ENCODE data around the gene LDLRAD4.

The LDLRAD4 gene

DNA sequence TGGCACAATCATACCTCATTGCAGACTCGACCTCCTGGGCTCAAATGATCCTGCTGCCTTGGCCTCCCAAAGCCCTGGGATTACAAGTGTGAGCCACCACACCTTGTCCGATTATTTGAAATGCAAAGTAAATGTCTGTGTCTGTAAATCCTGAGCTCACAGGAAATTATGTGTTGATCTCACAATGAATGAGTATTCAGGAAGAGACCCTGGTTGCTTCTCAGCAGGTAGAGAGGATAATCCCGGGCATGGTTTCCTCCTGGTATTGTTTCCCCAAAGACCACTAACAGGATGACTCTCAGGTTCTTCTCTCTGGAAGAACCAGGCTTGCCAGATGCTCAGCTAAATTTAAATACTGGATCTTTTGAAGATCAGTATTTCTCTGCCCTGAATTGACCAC, 147.6 kb downstream of the LDLRAD4 start:
- H3K27me3 Mint-ChIP-seq (ENCODE audit: low read depth) = peaks cover 12% of the 10 kb centered on the region
- TF ChIP-seq, protein P1, sequence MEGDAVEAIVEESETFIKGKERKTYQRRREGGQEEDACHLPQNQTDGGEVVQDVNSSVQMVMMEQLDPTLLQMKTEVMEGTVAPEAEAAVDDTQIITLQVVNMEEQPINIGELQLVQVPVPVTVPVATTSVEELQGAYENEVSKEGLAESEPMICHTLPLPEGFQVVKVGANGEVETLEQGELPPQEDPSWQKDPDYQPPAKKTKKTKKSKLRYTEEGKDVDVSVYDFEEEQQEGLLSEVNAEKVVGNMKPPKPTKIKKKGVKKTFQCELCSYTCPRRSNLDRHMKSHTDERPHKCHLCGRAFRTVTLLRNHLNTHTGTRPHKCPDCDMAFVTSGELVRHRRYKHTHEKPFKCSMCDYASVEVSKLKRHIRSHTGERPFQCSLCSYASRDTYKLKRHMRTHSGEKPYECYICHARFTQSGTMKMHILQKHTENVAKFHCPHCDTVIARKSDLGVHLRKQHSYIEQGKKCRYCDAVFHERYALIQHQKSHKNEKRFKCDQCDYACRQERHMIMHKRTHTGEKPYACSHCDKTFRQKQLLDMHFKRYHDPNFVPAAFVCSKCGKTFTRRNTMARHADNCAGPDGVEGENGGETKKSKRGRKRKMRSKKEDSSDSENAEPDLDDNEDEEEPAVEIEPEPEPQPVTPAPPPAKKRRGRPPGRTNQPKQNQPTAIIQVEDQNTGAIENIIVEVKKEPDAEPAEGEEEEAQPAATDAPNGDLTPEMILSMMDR (IDR thresholded peaks at IDR 0.05; ENCODE audit: unreplicated experiment in 3 of 3) = no peak
- no peaks in the 10 kb centered on the region for H3K9me3 Mint-ChIP-seq
- H3K4me3 Mint-ChIP-seq = no peak overlapping the region
- H3K4me1 Mint-ChIP-seq = no peaks in the 10 kb centered on the region
- H3K27ac Mint-ChIP-seq = no peak overlapping the region
- no peaks in the 10 kb centered on the region for H3K36me3 Mint-ChIP-seq (ENCODE audit: low read depth)

DNA sequence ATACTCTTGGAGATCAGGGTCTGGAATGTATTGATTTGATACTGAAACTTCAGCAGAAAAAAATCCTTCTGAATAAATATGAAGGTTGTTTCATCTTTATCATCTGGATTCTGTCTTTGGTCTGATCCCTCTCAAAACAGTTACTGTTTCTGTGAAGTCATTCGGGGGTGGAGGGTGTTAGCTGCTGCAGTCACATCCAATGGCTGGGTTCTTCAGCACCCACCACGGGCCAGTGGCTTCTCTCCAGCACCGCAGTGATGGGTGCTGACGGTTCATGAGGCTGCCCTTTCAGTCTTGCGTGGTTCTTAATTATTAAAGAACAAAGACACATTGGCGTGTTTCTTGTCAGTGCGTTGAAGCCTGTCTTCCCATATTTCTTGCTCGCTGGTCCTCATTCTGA, 148.0 kb downstream of the LDLRAD4 start:
- no peaks in the 10 kb centered on the region for H3K9me3 Mint-ChIP-seq

DNA sequence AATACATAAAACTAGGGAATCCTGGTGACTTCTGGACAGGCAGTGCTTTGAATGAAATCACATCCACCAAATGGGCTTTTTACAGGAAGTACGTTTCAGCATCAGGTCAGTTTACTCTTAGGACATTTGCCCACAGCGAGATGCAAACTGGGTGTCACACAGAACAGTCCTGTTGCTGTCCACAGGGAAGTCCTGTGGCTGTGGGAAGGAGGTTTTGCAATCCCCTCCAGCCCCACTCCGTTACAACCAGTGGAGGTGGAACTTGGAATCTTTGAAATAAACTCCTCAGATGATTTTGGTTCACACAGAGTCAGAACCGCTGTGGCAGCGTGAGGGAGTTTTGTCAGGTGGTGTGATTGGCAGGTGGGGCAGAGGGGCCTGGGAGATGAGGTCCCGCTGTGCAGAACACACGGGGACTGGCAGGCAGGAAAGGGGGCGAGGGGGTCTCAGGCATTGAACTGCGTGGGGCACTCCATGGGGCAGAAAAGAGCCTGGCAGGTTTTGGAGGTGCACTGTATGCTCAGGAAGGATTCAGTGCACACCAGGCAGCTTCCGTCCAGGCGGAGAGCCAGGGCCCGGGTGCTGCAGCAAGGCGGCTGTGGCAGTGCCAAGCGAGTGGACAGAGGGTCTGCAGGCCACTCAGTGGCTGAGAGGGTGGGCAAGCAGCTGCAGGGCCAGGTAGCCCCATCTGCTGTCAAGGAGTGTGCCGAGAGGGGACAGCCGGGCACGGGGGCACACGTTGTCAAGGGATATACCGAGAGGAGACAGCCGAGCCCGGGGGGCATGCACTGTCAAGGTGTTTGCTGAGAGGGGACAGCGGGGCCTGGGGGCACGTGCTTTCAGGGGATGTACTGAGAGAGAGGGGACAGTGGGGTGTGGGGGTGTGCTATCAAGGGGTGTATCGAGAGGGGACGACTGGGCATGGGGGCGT, 148.7 kb downstream of the LDLRAD4 start:
- no peaks in the 10 kb centered on the region for H3K9me3 Mint-ChIP-seq
- H3K4me3 Mint-ChIP-seq = no peak overlapping the region
- H3K4me1 Mint-ChIP-seq = peaks cover 4% of the 10 kb centered on the region
- no peak overlapping the region for H3K27ac Mint-ChIP-seq
- no peaks in the 10 kb centered on the region for H3K36me3 Mint-ChIP-seq (ENCODE audit: low read depth)
- TF ChIP-seq, protein P1 (IDR thresholded peaks at IDR 0.05; ENCODE audit: unreplicated experiment in 3 of 3) = no peak
- peaks cover 12% of the 10 kb centered on the region for H3K27me3 Mint-ChIP-seq (ENCODE audit: low read depth)

More for the DNA sequence above, 148.0 kb downstream of the LDLRAD4 start:
- no peak overlapping the region for H3K4me3 Mint-ChIP-seq
- H3K27ac Mint-ChIP-seq = no peak overlapping the region
- TF ChIP-seq, protein P1 (IDR thresholded peaks at IDR 0.05; ENCODE audit: unreplicated experiment in 3 of 3) = no peak
- peaks cover 12% of the 10 kb centered on the region for H3K27me3 Mint-ChIP-seq (ENCODE audit: low read depth)
- no peaks in the 10 kb centered on the region for H3K36me3 Mint-ChIP-seq (ENCODE audit: low read depth)
- H3K4me1 Mint-ChIP-seq = no peaks in the 10 kb centered on the region

DNA sequence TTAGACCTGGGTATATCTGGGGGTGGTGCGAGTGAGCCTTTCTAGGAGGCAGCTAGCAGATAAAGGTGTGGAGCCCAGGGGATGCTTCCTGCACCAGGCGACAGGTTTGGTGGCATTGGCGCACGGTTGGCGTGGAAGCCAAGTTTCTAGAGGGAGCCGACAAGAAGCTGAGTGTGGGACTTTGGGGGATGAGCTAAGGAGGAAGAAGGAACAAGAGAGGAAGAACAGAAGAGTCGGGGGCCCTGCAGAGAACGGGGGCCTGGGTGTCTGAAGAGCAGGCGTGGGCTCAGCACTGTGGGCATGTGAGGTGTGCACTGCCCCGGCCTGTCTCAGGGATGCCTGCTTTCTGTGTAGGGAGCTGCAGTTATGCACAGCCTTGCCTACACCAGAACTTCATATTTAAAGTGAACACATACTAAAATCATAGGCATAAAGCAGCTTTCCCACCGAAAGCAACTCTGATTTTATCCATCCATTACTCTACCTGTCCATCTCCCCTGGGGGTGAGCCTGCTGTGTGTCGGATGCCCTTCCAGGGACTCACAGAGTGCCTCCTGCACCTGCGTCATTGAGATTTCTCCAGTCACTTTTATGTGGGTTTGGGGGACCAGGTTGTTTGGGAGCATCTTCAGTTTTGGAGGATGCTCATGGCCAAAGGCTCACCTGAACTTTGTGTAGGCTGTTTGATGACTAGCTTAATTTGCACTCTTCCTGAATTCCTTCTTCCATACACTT, 149.7 kb downstream of the LDLRAD4 start:
- Mint-ChIP-seq H3K9me3 (no peaks in the 10 kb centered on the region), H3K36me3 (ENCODE audit: low read depth) (no peaks in the 10 kb centered on the region), H3K27ac (no peak overlapping the region), H3K4me1 (peaks cover 6% of the 10 kb centered on the region), H3K4me3 (no peak overlapping the region), H3K27me3 (ENCODE audit: low read depth) (peaks cover 12% of the 10 kb centered on the region)
- TF ChIP-seq, protein P1 (IDR thresholded peaks at IDR 0.05; ENCODE audit: unreplicated experiment in 3 of 3) = no peak

DNA sequence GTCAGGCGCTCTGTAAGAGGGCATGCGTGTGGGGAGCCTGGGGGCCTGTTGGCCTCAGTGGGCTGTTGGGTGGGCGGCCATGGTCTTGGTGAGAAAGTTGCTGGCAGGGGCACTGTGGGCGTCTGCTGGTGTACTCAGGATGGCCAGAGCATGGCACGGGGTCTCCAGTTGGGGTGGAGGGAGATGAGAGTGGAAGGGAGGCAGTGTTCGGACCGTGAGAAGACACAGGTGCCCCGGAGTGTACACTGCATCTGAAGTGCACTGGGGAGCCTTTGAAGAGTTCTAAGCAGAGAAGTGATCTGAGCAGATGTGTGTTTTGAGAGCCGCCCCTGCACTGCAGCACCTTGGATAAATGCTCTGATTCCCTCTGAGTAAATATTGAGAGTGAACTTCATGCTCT, 150.8 kb downstream of the LDLRAD4 start:
- TF ChIP-seq, protein P1 (IDR thresholded peaks at IDR 0.05; ENCODE audit: unreplicated experiment in 3 of 3) = no peak
- Mint-ChIP-seq H3K4me3 (no peak overlapping the region), H3K36me3 (ENCODE audit: low read depth) (no peaks in the 10 kb centered on the region), H3K27ac (no peak overlapping the region), H3K4me1 (peaks cover 6% of the 10 kb centered on the region), H3K27me3 (ENCODE audit: low read depth) (peaks cover 12% of the 10 kb centered on the region), H3K9me3 (no peaks in the 10 kb centered on the region)

Data from nephron (organoid).